NCI-H748 treated with DMSO at 0.1 percent for 48 hours (cell line): ENCODE measurements around the gene RARG.
A peak's percentile ranks its signal among the peaks of the same experiment; 100 is the strongest.

Source experiments
- DNase-seq: peaks from one replicate; lab custom pipeline; 2025; lab: John Stamatoyannopoulos, UW

RARG gene

GRCh38 chr12:53244337-53244736 lies 12.3 kb upstream of the RARG start:
- no peak for DNase-seq

GRCh38 chr12:53241623-53242412 lies 9.8 kb upstream of the RARG start:
- DNase-seq: no peak

GRCh38 chr12:53239643-53240258 lies 7.7 kb upstream of the RARG start:
- DNase-seq: no peak

DNA sequence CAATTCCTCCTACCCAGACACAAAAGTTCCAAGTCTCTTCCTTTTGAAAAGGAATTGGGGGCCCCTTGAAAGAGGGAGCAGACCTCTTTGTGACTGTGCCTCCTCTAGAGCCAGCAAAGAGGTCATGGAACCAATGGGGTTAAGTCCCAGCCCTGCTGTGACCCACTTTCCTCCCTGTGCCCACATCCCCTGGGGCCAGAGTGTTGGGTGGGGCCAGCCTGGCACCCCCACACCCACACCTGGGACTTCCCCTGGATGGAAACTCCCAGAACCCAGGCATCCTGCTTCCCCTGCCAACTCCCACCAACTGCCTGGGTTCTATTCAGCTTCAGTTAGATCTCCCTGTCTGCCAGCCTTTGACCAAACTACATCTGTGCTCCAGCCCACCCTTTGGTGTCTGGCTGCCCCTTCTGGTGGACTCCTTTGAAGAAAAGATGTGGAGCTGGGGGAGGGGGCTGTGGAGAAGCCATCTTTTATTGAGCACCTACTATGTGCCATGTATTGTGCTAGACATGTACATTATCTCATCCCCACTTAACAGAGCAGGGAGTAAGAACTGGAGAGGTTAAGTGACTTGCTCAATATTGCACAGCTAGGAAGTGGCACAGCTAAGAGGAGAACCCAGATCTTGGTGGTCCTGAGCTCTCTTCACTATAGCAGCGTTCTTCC lies 4.6 kb upstream of the RARG start:
- no peak for DNase-seq

GRCh38 chr12:53235742-53236442 lies 3.9 kb upstream of the RARG start:
- DNase-seq: no peak

- DNase-seq: no peak
Measured at GRCh38 chr12:53235164-53235563, 3.2 kb upstream of the RARG start.

- peak; percentile 16 for DNase-seq
Measured at GRCh38 chr12:53234271-53234914, 2.4 kb upstream of the RARG start.

GRCh38 chr12:53233671-53234121 lies 1.7 kb upstream of the RARG start:
- no peak for DNase-seq

GRCh38 chr12:53232646-53233461 lies 845 bp upstream of the RARG start:
- no peak for DNase-seq

GRCh38 chr12:53231671-53231920 lies 413 bp downstream of the RARG start:
- DNase-seq: no peak

GRCh38 chr12:53230108-53230845 lies 1.7 kb downstream of the RARG start:
- DNase-seq: no peak

DNA sequence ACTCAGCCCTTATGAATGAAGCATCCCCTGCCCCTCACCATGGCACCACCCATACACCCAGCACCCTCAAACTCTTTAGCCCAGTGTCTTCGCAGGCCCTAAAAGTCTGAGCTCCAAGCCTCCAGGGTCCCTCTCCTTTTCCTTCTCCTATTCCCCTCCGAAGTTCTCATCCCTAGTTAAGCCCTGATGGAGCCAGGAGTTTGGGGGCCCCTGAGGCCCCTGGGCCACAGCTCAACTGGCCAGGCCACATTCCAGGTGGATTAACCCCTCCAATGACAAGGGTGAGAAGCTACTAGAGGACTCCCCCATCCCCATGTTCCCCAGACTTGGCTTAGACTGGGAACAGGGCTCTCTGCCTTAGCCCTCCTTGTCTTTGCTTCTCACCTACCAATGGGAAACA lies 2.6 kb downstream of the RARG start:
- DNase-seq: no peak

DNA sequence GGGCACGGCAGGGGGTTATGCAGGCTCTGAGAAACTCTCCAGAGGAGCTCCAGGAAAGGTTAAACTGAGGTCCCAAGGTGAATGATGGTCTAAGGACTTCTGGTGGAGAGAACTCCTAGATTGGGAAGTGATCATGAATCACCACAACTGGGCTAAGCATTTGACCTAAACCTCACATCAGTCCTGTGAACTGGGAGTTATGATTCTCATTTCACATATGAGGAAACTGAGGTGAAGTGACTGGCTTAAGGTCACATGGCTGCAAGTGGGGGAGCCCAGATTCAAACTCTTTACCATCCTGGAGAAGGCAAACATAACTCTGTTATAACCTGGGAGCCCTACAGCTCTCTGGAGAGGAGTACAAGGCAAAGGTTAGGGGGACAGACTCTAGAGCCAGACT lies 4.2 kb downstream of the RARG start:
- DNase-seq: no peak

DNA sequence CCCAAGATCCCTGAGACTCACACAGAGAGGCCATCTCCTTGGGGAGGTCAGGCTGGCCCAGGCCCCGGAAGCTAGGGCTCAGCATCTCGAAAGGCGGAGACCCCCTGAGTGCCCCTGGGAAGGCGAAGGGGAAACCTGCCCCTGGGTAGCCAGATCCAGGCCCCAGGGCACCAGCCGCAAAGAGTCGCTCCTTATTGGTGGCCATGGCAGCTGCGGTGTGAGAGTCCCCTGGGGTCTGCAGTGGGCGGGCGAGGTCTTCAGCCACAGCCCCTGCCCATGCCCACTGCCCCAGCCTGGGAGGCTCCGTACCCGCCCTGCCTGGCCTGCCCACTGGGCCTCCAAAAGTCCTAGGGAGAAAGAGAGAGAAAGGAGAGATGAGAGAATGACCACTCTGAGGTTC lies 4.7 kb downstream of the RARG start:
- DNase-seq: no peak

GRCh38 chr12:53226815-53227214 lies 5.2 kb downstream of the RARG start:
- DNase-seq: no peak

DNA sequence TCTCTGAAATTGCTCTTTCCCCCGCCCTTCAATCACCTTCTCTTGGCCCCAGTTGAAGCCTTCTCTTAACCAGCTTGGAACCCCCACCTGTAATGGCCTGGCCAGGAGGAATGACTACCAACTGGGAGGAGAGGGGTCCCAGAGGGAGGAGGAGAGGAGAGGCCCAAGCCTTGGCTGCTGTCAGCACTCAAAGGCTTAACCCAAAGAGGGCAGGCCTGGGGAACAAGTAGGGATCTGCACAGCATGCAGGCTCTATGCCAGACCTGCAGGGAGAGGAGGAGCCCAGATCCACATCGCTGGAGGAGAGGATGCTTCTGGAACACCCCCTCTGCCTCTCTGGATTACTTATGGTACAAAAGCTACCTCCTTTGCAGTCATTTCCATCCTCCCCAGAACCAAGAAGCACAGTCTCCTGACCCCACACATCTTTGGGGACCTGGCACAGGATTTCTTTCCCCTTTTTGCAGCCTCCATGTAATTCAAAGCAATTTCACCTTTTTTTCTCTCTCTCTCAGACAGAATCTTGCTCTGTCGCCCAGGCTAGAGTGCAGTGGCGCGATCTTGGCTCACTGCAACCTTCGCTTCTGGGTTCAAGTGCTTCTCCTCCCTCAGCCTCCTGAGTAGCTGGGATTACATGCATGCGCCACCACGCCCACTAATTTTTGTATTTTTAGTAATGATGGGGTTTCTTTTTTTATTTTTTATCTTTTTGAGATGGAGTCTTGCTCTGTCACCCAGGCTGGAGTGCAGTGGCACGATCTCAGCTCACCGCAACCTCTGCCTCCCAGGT lies 6.2 kb downstream of the RARG start:
- no peak for DNase-seq

- DNase-seq: no peak
Measured at GRCh38 chr12:53224897-53225634, 6.9 kb downstream of the RARG start.

DNA sequence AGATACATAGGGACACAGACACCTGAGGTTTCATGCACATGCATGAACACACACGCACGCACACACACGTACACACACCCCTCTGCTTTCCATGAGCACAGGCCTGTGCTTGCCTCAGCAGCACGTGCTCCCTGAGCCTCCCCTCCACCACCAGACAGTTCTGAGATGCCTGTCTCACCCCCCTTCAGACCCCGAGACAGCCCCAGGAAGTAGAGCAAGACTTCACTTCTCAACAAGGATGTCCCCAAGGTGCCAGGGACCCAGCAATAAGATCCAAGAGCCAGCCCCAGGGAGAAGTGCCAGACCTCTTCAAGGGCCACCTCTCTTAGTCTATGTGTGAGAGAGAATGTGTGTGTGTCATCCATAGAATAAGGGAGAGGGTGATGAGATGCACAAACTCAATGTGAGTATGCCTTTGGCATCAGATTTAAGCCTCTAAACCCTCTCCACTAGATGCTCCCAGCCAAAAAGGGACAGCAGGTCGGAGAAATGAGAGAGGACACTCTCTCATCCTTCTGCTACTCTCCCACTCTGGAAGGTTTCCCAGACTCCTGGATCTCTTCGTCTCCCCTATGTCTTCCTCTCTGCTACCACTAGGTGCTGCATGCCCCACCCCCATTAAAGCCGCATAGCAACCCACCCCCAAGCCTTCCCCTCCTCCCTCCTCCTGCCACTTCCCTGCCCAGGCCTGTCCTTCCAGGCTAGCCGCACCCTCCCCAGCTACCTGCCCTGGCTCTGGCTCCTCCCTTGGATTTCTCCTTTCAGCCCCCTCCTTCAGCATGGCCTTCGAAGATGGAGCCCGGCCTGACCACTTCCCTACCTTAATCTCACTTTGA lies 7.7 kb downstream of the RARG start:
- no peak for DNase-seq
